ENCODE data around the gene EIF3L. TPM values are rescaled to one million over a fixed set of nuclear protein-coding genes. Genes with fewer than 3 reads are reported as not detected.
A peak's percentile ranks its signal among the peaks of the same experiment; 100 is the strongest.

EIF3L gene
- total and polyA plus RNA-seq, 2 donors (not counting 1 experiment from before 2014, with no cell fraction given): 288 to 515 TPM

DNA sequence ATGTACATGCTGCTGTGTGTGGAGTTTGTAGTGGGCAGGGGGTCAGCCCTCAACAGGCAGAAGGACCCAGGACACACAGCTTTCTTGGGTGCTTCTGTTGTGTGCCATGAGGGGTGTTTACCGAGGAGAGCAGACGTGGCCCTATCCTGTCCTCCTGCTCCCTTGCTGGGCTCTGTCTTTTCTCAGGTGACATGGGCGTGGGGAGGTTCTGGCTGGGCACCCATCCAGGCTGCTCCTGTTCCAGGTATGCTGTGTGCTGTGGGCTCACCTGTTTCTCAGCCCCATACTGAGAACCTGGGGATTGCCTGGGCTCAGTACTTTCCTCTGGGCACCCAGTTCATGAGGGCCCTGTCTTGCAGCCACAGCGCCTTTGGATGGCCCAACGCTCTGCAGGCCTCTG is 80.2 kb downstream of the EIF3L start:
- Histone ChIP-seq H3K79me2 (ENCODE audit: control insufficient read depth, insufficient read depth, low read length) (no peaks in the 10 kb centered on the region), H3K9ac (ENCODE audit: insufficient read depth, low read length) (no peak overlapping the region), H4K20me1 (ENCODE audit: control insufficient read depth, extremely low read depth, insufficient read depth, low read length) (no peaks in the 10 kb centered on the region), H3K9me3 (ENCODE audit: control insufficient read depth, insufficient read depth, low read depth, low read length) (no peaks in the 10 kb centered on the region), H3K4me1 (ENCODE audit: control insufficient read depth, extremely low read depth, insufficient read depth, low read length) (peaks cover 28% of the 10 kb centered on the region), H3K27ac (ENCODE audit: insufficient read depth, low read length) (no peak overlapping the region), H3K36me3 (ENCODE audit: control insufficient read depth, insufficient read depth, low read length) (peaks cover 51% of the 10 kb centered on the region), H3K4me3 (replicated peaks in 1 of 4; ENCODE audit: control extremely low read depth in 1 of 4, insufficient read depth in 1 of 4, low read depth in 3 of 4, low read length in 4 of 4) (no peak overlapping the region), H3K27me3 (ENCODE audit: control insufficient read depth, insufficient read depth, low read length) (no peaks in the 10 kb centered on the region), H2AFZ (ENCODE audit: low read length) (no peak overlapping the region), H3K4me2 (ENCODE audit: extremely low read depth, insufficient read depth, low read length) (no peak overlapping the region)
- no peak for DNase-seq (ENCODE audit: low read depth in 2 of 2)
- TF ChIP-seq, protein P1, sequence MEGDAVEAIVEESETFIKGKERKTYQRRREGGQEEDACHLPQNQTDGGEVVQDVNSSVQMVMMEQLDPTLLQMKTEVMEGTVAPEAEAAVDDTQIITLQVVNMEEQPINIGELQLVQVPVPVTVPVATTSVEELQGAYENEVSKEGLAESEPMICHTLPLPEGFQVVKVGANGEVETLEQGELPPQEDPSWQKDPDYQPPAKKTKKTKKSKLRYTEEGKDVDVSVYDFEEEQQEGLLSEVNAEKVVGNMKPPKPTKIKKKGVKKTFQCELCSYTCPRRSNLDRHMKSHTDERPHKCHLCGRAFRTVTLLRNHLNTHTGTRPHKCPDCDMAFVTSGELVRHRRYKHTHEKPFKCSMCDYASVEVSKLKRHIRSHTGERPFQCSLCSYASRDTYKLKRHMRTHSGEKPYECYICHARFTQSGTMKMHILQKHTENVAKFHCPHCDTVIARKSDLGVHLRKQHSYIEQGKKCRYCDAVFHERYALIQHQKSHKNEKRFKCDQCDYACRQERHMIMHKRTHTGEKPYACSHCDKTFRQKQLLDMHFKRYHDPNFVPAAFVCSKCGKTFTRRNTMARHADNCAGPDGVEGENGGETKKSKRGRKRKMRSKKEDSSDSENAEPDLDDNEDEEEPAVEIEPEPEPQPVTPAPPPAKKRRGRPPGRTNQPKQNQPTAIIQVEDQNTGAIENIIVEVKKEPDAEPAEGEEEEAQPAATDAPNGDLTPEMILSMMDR (conservative IDR thresholded peaks at IDR 0.05 in 1 of 2, IDR thresholded peaks at IDR 0.05 in 1 of 2; ENCODE audit: low read depth in 1 of 2, low read length in 2 of 2): no peak
- TF ChIP-seq EZH2 (IDR thresholded peaks at IDR 0.05; ENCODE audit: low read length, missing control alignments): no peak

DNA sequence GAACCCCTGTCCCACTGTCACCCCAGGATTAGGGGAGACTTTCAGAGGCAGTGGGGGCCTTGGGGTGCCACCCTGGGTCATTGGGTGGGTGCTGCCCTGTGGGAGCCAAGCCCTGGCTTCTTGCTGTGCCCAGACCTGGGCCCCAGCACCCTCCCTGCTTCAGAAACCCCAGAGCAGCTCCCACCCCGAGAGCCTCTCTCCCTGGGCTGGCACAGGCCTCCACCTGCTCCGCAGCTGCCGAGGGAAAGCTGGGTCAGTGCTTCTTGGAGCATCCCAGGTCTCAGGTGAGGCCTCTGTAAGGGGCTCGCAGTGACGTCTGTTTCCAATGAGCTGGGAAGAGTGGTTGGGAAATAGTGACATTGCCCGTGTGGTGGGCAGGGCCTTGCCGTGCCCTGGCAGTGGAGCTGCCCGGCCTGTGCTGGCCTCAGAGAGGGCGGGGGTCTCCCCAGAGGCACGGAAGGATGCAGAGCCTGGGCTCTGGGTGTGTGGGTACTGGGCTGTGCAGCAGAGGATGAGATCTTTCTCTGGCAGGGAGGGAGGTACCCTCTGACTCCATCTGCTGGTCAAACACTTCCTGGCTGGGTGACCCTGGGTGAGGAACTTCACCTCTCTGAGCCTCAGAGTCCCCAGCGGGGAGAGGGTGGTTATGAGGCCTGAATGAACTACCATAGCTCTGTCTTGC is 81.2 kb downstream of the EIF3L start:
- no peaks in the 10 kb centered on the region for H4K20me1 ChIP-seq (ENCODE audit: control insufficient read depth, extremely low read depth, insufficient read depth, low read length)

GRCh38 chr22:37930952-37931440 is 81.8 kb downstream of the EIF3L start:
- H3K9me3 ChIP-seq (ENCODE audit: control insufficient read depth, insufficient read depth, low read depth, low read length): no peaks in the 10 kb centered on the region
- no peaks in the 10 kb centered on the region for H4K20me1 ChIP-seq (ENCODE audit: control insufficient read depth, extremely low read depth, insufficient read depth, low read length)
- no peaks in the 10 kb centered on the region for H3K79me2 ChIP-seq (ENCODE audit: control insufficient read depth, insufficient read depth, low read length)
- H3K36me3 ChIP-seq (ENCODE audit: control insufficient read depth, insufficient read depth, low read length): peaks cover 40% of the 10 kb centered on the region
- TF ChIP-seq EZH2 (IDR thresholded peaks at IDR 0.05; ENCODE audit: low read length, missing control alignments): no peak
- TF ChIP-seq, protein P1 (conservative IDR thresholded peaks at IDR 0.05 in 1 of 2, IDR thresholded peaks at IDR 0.05 in 1 of 2; ENCODE audit: low read depth in 1 of 2, low read length in 2 of 2): no peak
- no peak for DNase-seq (ENCODE audit: low read depth in 2 of 2)
- peaks cover 24% of the 10 kb centered on the region for H3K4me1 ChIP-seq (ENCODE audit: control insufficient read depth, extremely low read depth, insufficient read depth, low read length)
- no peak overlapping the region for H3K4me3 ChIP-seq (replicated peaks in 1 of 4; ENCODE audit: control extremely low read depth in 1 of 4, insufficient read depth in 1 of 4, low read depth in 3 of 4, low read length in 4 of 4)
- H3K9ac ChIP-seq (ENCODE audit: insufficient read depth, low read length): no peak overlapping the region
- H3K27me3 ChIP-seq (ENCODE audit: control insufficient read depth, insufficient read depth, low read length): no peaks in the 10 kb centered on the region
- no peak overlapping the region for H3K4me2 ChIP-seq (ENCODE audit: extremely low read depth, insufficient read depth, low read length)
- H3K27ac ChIP-seq (ENCODE audit: insufficient read depth, low read length): peak overlapping the region; percentile 41
- no peak overlapping the region for H2AFZ ChIP-seq (ENCODE audit: low read length)

More for the DNA sequence above, 81.2 kb downstream of the EIF3L start:
- Histone ChIP-seq H3K4me1 (ENCODE audit: control insufficient read depth, extremely low read depth, insufficient read depth, low read length) (peaks cover 25% of the 10 kb centered on the region), H2AFZ (ENCODE audit: low read length) (no peak overlapping the region), H3K27me3 (ENCODE audit: control insufficient read depth, insufficient read depth, low read length) (no peaks in the 10 kb centered on the region), H3K27ac (ENCODE audit: insufficient read depth, low read length) (peak overlapping the region; percentile 41), H3K9me3 (ENCODE audit: control insufficient read depth, insufficient read depth, low read depth, low read length) (no peaks in the 10 kb centered on the region), H3K36me3 (ENCODE audit: control insufficient read depth, insufficient read depth, low read length) (peaks cover 44% of the 10 kb centered on the region), H3K79me2 (ENCODE audit: control insufficient read depth, insufficient read depth, low read length) (no peaks in the 10 kb centered on the region), H3K4me3 (replicated peaks in 1 of 4; ENCODE audit: control extremely low read depth in 1 of 4, insufficient read depth in 1 of 4, low read depth in 3 of 4, low read length in 4 of 4) (no peak overlapping the region), H3K4me2 (ENCODE audit: extremely low read depth, insufficient read depth, low read length) (no peak overlapping the region), H3K9ac (ENCODE audit: insufficient read depth, low read length) (no peak overlapping the region)
- peak in 1 of 2 donors; percentile 40 for DNase-seq (ENCODE audit: low read depth in 2 of 2)
- TF ChIP-seq EZH2 (IDR thresholded peaks at IDR 0.05; ENCODE audit: low read length, missing control alignments): no peak
- TF ChIP-seq, protein P1 (conservative IDR thresholded peaks at IDR 0.05 in 1 of 2, IDR thresholded peaks at IDR 0.05 in 1 of 2; ENCODE audit: low read depth in 1 of 2, low read length in 2 of 2): peak; percentile 60 to 64
